GM19452 (cell line): ENCODE results near the gene ADGRB2.

Experiments used
- ATAC-seq: cut with Tn5 transposase; IDR thresholded peaks from one replicate; pipeline ENCODE4 v1.9.1; 2021; ENCODE audit not compliant: unreplicated experiment

Gene ADGRB2

DNA sequence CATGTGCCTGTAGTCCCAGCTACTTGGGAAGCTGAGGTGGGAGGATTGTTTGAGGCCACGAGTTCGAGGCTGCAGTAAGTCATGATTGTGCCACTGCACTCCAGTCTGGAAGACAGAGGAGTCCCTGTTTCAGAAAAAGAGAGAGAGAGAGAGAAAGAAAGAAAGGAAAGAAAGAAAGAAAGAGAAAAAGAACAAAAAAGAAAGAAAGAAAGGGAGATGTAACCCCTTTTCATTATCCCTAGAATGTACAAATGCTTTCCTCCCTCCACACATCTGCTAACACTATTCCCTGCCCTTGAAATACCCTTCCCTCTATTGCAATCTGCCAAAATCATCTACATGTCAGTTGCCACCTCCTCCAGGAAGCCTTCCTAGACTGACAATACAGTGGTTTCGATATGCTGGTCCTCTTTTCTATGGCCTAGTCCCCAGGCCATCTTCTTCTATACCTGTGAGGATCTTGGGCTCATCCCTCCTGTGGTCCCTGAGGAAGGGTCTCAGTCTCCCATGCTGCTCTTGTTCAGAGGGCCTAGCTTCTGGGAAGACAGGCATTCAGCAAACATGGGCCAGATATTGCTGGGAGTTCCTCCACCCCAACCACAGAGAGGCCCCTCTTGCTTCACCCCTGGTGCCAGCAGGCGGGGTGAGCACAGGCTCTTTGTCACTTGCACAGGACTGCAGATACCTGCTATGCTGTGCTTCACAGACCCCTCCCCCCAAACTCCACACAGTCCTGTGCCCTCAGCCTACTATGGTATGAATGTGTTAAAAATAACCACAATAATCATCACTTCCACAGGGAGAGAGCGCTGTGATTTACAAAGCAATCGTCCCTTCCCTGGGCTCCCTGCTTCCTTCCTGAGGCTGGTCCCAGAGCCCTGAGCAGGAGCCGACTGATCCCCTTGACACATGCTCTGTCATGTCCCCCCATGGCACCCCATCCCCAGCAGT is 14.1 kb downstream of the ADGRB2 start:
- ATAC-seq, result no peak

DNA sequence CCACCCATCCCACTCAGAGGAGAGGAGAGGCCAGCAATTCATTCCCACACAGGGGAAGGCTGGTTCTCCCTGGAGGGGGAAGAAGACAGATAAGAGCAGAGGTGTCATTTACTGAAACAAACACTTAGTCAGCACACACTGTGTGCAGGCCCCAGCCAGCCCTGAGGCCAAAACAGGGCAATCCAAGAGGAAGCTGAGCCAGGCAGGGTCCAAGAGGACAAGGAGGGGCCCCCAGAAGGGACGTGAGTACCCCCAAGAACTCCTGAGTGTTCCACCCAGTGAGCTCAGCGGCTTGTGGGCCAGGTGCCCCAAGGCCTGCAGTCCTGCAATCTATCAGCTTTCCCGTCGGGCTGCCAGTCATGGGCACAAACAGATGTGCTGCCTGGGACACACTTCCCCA is 15.8 kb downstream of the ADGRB2 start:
- ATAC-seq, result no peak

DNA sequence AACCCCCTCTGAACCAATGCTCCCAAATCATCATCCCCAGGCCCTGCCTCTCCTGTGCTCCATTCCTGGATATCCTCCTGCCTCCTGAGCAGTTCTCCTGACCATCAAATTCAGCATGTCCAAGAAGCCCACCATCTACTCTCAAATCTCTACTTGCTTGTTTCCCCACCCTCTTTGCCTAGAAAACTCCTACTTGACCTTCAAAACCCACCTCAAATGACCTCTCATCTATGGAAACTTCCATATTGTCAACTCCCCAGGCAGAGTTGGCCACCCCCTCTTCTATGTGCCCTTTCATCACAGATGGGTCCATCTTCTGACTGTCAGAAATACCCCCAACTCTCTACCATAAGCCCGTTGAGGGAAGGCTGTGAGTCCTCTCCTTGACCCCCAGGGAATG is 16.8 kb downstream of the ADGRB2 start:
- no peak for ATAC-seq

DNA sequence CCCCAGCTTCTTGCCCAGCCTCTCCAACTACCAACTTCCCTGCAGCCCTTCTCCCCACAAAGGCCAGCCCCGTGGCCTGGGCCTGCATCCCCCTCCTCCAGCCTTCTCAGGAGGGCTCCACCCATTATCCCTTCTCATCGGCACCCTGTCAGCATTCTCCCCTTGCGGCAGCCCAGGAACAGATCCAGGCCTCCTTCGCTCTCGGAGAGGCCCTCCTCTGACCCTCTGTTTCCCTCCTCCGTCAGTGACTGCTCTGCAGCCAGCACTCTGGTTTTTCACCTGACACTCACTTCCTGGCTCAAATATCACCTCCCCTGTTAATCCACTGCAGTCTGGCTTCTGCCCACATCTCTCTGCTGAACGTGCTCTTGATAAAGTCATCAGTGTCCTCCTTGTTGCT is 17.5 kb downstream of the ADGRB2 start:
- ATAC-seq, result no peak

DNA sequence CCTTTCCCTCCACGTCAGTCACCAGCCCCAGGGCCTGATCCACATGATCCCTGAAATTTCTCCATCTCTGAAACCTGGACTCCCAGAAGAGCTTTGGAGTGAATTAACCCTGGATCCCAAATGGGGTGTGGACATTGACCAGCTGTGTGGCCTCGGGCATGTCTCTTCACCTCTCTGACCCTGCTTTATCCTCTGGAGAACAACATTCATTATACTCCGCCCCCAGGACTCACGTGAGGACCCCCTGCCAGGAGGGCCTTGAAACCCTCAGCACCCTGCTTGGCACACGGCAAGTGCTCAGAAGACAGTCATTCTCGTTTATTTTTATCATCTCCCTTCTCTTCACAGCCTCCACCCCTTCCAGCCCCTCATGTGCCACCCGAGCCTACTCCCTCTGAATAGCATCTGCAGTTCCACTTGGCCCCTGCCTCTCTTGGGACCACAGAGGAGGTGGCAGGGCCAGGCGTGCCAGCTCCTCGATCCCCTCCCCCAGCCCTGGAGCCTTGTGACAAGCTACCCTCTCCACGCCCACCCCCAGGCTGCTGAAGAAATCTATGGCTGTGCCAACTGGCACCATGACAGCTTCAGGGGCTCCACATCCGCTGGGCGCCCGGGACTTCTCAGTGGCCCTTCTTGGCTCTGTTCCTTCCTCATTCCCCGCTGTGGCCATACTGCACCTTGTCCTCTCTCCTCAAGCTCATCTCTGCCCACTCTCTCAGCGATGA is 18.0 kb downstream of the ADGRB2 start:
- ATAC-seq, result no peak

DNA sequence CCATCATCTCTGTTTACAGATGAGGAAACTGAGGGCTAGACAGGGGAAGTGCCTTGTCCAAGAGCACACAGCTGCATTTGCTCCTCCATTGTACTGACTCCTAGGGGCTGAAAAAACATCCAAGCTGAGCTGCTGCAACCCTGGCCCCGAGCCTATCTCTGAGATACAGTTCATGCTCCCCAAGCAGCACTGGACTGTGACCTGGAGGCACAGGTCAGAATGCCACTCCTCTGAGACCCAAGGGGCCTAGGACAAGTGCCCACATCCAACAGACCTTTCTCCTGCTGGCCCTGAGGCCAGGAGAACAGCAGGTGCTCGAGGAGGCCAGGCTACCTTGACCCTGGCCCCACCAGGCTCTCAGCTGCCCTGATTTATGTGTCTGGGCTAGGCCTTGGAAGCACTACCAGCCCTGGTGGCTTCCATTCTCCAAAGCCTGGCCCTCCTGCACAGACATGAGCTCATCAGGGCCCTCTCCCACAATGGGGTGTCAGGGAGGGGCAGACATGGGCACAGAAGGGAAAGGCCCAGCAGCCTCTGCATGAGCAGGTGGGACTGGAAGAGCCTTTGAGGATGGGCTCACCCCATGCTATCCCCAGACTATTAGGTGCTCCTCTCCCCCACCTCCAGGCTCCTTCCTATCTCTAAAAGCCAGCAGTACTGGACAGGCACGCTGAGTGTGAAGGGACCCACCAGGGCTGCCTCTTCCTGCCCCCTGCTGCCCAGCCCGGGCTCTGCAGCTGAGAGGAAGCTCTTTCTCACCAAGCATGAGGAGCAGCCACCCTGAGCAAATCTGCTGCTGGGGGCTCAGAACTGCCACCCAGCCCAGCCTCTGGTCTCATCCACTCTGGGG is 18.8 kb downstream of the ADGRB2 start:
- ATAC-seq, result no peak

DNA sequence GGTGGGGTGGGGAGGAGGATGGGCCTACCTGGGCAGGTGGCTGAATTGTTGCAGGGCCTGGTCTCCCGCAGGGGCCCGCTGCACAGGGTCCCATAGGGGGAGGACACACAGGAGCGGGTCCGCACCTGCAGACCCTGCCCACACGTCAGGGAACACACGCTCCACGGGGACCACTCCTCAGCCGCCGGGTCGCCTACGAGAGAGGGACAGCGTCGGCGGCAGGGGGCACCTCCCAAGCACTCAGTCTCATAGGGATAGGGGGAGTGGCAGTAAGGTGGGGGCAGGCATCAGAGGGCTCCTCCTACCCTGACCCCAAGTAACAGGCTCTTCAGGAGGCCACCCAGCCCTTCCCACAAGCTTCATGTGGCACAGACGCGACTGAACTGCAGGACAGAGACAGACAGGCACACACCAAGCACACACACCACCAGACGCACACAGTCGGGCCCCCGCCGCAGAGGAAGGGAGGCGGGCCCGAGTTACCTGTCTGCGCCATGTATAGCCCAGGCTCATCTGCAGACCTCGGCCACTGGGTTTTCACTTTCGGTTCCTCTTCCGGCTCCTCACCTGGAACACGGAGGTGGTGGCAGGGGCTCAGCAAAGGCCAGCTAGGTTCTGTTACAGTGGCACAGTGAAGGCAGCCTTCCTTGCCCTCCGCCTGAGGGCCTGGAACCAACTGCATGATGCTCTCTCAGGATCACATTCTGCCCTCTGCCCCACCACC is 19.8 kb downstream of the ADGRB2 start:
- peak; percentile 56 for ATAC-seq

DNA sequence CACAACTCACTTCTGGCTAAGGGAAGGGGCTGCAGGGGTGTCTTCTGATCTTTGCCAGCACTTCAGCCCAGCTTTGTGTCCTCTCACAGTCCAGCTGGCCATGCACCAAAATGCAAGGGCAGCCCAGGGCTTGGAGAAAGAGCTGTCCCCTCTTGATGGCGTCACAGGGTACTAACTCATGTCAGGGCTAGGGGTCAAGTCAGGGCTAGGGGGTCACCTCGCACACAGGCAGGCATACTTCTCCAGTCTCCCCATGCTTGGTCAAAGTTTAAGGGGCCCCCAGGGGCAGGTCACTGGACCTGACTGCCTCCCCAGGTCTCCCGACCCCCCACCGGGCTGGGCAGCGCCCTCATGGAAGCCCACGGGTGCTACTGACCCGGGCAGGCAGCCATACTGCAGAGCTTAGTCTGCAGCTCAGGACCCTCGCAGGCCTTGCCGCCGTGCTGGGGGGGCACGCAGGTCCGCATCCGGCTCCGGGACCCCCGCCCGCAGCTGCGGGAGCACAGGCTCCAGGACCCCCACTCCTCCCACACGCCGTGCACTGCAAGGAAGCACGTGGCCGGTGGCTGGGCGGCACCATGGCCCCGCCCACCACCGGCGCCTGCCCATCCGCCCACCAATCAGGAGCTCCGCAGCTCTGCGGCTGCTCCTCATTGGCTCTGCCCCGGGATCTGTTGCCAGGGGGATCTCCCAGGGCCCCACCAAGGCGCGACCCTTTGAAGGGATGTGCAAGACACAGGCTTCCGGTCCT is 21.5 kb downstream of the ADGRB2 start:
- ATAC-seq, result no peak

DNA sequence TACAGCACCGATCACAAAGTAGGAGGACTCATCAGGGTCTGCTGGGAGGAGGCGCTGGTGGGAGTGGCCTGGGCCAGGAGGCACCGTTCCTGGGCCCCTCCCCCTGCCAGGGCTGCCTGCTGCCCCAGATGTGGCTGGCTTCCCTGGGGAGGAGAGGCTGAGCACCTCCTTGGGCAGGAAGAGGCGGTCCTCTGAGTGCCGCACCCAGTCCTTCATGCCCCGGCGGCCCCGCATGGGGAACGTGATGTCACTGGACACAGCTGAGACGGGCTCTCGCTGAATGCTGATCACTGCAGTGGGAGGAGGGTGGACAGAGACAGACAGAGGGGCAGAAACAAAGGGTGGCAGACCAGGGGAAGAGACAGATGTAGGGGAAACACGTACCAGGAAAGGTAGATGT is 24.8 kb downstream of the ADGRB2 start:
- ATAC-seq, result no peak

DNA sequence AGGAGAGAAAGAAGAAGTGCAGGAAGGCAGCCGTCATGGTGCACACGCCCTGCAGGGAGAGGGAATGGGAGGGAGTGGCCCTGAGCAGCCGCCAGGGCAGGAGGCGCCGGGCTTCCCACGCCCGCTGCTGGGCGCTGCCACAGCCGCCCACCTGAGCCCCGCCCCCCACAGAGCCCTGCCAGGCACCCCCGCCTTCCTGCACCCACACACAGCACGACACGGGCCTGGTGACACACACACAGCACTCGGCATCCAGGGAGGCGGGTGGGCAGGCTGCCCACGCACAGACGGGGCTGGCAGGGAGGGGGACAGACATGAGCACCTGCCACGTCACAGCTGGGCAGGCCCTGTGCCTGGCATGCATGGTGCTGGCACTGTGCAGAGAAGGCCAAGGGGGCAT is 27.5 kb downstream of the ADGRB2 start:
- ATAC-seq, result no peak

DNA sequence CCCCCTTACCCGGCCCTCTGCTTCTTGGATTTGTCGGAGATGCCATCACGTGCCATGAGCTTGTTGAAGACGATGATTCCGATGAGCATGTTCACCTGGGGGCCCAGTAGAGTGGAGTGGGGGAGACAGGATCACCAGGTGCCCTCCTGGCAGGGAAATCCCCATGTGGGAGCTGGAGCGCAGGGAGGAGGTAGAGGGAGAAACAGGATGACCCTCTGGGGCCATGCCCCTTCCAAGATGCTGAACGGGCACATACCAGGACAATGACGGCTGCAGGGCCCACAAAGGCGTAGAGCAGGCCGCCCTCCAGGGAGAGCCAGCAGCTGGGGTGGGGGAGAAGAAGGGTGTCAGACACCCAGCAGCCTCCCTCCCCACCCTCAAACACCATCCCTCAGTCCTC is 28.6 kb downstream of the ADGRB2 start:
- ATAC-seq, result no peak

DNA sequence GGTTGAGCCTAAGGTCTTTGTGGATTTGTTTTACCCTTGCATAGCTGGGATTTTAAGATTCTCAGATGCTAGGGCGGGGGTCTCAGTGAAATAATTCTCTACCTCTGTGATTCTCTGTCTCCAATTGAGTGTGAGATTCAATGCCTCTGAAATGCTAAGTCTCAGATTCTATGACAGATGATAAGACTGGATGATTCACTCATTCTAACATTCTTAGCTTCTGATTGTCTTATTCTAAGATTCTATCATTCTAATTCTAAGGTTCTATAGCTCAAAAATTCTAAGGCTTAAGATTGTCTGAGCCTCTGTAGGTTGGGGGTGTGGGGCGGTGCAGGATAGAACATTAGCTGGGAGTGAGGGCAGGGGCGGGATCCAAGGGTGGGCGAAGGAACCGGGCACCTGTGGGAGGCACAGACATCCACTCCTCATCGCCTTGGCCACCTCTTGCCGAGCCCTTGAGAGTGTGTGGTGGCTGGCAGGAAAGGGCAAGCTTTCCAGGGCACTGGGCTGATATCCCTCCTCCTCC is 29.5 kb downstream of the ADGRB2 start:
- no peak for ATAC-seq

DNA sequence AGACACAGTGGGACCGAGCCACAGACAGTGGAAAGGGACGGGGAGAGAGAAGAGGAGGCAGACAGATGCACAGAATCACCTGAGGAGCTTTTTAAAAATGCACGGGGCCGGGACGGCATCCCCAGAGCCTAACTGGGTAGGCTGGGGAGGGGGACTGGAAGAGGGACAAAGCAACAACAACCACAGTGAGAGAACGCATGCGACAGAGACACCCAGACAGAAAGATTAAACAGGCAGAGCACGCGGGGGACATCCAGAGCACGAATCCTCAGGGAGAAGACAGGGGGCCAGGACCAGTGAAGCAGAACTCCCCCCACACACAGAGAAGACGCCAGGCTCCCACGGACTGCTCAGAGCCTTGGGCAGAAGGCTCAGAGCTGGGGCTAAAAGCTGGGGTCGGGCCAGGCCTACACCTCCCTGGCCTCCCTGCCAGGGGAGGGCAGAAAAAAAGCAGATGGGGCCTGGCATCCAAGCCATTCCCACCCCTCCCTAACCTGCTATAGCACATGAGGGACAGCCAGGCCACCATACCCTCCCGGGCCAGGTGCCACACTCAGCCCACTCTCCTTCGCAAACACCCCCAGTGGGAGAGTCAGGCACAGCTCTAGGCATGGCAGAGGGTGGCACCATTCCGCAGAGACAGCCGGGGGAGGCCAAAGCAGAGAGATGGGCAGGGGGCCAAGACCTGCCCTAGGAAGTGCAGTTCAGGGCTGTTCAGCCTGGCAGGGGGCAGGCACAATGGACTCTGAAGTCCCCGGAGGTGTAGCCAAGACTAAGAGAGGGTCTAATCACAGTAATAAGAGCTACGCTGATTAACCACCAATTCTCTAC is 30.5 kb downstream of the ADGRB2 start:
- no peak for ATAC-seq

DNA sequence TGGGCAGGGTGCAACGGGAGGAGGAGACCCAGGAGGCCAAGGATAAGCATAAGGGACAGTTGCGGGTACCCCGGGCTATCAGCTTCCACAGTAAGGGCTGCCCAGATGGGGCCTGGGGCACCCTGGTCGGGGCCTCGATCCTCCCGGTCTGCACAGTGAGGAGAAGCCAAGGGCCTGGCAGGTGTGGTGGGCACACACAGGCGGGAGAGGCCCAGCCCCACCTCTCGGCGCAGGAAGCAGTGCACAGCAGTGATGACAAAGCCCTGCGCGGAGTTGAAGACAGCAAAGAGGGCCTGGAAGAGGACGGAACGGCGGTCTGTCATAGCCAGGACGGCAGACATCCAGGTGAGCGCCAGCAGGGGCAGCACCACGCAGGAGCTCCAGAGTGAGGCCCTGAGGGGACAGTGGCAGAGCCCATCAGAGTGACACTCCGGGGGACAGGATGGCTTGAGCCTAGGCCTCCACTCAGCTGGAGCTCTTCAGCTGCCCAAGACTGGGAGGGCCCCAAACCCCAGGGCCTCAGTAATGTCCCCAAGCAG is 31.3 kb downstream of the ADGRB2 start:
- no peak for ATAC-seq

DNA sequence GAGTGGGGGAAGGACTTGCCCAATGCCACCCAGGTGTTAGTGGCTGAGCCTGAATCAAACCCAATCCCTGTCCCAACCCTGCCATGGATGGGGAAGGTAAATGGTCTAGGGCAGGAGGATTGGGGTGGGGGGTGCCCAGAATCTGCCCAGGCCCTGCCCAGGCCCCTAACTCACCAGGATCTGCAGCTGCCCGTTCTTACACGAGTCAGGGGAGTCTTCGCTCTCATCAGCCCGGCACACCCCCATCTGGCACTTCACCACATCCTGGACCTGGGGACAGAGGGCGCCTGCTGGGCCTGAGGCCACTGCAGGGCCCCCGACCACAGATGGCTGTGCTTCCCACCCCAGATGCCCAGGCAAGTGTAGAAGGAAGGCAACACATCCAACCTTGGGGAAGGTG is 31.8 kb downstream of the ADGRB2 start:
- ATAC-seq, result no peak

DNA sequence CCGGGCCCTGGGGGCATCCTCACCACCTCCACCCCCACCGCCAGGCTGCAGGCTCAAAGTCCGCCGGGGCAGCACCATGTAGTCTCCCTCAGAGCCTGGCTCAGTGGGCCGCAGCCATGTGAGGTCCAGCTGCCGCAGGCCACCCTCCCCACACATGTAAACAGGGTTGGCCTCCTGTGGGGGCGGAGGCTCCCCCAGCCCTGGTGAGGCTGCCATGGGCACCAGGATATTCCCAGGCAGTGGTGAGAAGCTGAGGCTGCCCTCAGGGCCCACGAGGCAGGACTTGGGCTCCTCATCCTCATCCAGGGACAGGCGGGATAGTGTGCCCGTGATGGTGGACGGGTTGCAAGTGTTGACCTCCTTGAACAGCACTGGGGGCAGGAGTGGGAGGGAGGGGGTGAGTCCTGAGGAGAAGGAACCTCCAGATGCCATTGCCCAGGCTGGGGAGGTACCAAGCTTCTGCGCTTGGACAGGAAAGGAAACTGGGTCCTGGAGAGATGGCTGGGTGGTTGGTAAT is 33.0 kb downstream of the ADGRB2 start:
- no peak for ATAC-seq

DNA sequence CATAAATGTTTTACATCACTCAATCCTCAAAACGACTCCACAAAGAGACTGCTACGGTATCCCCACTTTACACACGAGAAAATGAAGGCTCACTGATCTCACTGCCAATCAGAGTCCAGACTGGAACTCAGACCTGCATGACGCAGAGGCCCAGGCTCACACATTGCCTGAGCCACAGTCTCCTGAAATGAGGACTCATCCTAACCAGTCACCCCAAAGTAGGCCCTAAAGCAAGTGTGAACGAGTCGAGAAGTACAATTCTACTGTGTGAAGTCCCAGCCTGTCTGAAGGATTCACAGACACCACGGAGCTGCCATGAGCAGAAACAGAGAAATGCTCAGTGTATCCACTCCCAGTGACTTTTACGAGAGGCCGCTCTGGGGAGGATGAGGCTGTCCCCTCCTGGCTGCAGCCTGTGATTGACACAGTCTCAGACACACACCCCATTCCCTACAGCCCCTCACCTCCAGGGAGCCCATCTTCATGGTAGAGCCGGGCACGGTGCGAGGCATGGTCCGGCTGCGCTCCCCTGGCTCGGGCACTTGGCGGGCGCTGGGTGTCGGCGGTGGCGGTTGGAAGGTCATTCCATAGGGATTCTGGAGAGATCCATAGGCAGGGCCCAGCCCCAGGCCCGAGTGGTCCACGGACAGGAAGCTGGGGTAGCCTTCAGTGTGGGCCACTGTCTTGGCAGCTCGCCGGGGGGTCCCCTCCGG is 33.6 kb downstream of the ADGRB2 start:
- no peak for ATAC-seq

DNA sequence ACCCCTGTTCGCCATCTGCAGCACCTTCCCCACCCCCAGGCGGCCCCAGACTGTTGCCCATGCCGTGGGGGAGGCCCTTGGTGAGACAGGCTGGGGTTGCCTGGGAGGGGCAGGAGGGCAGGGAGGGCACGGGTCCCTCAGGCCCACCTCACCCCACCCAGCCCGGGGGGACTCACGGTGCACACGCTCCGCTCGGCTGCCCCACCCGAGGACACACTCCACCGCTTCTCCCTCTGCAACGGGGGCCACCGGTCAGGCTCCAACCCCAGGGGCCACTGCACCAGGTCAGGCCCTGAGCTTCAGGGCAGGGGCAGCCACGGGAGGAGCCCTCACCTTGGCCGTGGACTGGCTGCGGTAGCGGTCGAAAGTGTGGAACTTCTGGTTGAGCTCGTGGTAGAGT is 36.3 kb downstream of the ADGRB2 start:
- ATAC-seq, result no peak
